H9 (cell line): ENCODE measurements around the gene ARHGAP26. TPM values are rescaled to one million over a fixed set of nuclear protein-coding genes. Genes with fewer than 3 reads are reported as not detected.
A peak's percentile ranks its signal among the peaks of the same experiment; 100 is the strongest.

Experiments
- DNase-seq: peaks from one replicate; pipeline ENCODE4 v3.0.0-alpha.2; 2017
- H2AFZ ChIP-seq: one replicate; pipeline ENCODE4 v1.6.1; 2013; ENCODE audit warnings: mild to moderate bottlenecking, low read length, control low read depth, moderate library complexity
- H2AK5ac ChIP-seq: 2 replicates; pipeline ENCODE4 v1.6.1; 2013; ENCODE audit warnings: low read length, control low read depth, mixed read lengths; ENCODE audit not compliant: insufficient read length
- H2BK120ac ChIP-seq: one replicate; pipeline ENCODE4 v1.6.1; 2013; ENCODE audit warnings: low read depth, mild to moderate bottlenecking, low read length, control low read depth, inconsistent platforms; ENCODE audit not compliant: poor library complexity, severe bottlenecking
- H2BK12ac ChIP-seq: 2 replicates; pipeline ENCODE4 v1.6.1; 2013; ENCODE audit warnings: low read length, control low read depth, mixed read lengths, low read depth; ENCODE audit not compliant: insufficient read length
- H2BK15ac ChIP-seq: 2 replicates; pipeline ENCODE4 v1.6.1; 2013; ENCODE audit warnings: low read depth, low read length, control low read depth
- H2BK20ac ChIP-seq: one replicate; pipeline ENCODE4 v1.6.1; 2013; ENCODE audit warnings: low read depth, mild to moderate bottlenecking, low read length, control low read depth, inconsistent platforms; ENCODE audit not compliant: poor library complexity, severe bottlenecking
- H2BK5ac ChIP-seq: 2 replicates; pipeline ENCODE4 v1.6.1; 2013; ENCODE audit warnings: low read length, control low read depth, mixed read lengths; ENCODE audit not compliant: insufficient read length
- H3K14ac ChIP-seq: 2 replicates; pipeline ENCODE4 v1.6.1; 2013; ENCODE audit warnings: low read length, control low read depth; ENCODE audit not compliant: insufficient read depth
- H3K18ac ChIP-seq: 2 replicates; pipeline ENCODE4 v1.6.1; 2013; ENCODE audit warnings: low read depth, mild to moderate bottlenecking, mixed read lengths, low read length, control low read depth; ENCODE audit not compliant: insufficient read length
- H3K23ac ChIP-seq: 2 replicates; pipeline ENCODE4 v1.6.1; 2013; ENCODE audit warnings: low read length, control low read depth, mixed read lengths, low read depth; ENCODE audit not compliant: insufficient read length
- H3K23me2 ChIP-seq: 2 replicates; pipeline ENCODE4 v1.6.1; 2013; ENCODE audit warnings: low read depth, mild to moderate bottlenecking, mixed read lengths, low read length, control low read depth; ENCODE audit not compliant: insufficient read length, poor library complexity, severe bottlenecking
- H3K27ac ChIP-seq: 2 replicates; pipeline ENCODE4 v1.5.1; 2013; ENCODE audit warnings: low read length, control low read depth, mixed read lengths, low read depth; ENCODE audit not compliant: insufficient read length
- H3K27me3 ChIP-seq: 2 replicates; pipeline ENCODE4 v1.6.1; 2013; ENCODE audit warnings: low read length, control low read depth, inconsistent platforms; ENCODE audit not compliant: insufficient read depth
- H3K4ac ChIP-seq: 2 replicates; pipeline ENCODE4 v1.6.1; 2013; ENCODE audit warnings: low read depth, mild to moderate bottlenecking, control low read depth, inconsistent platforms, low read length, moderate library complexity
- H3K4me1 ChIP-seq: 2 replicates; pipeline ENCODE4 v1.6.1; 2013; ENCODE audit warnings: low read length, control low read depth, inconsistent platforms; ENCODE audit not compliant: insufficient read depth
- H3K4me2 ChIP-seq: 2 replicates; pipeline ENCODE4 v1.6.1; 2013; ENCODE audit warnings: low read length, control low read depth, mixed read lengths; ENCODE audit not compliant: insufficient read length, insufficient read depth
- H3K56ac ChIP-seq: 2 replicates; pipeline ENCODE4 v1.6.1; 2013; ENCODE audit warnings: low read depth, mild to moderate bottlenecking, mixed read lengths, low read length, control low read depth; ENCODE audit not compliant: insufficient read length
- H3K79me1 ChIP-seq: 2 replicates; pipeline ENCODE4 v1.6.1; 2013; ENCODE audit warnings: low read depth, mild to moderate bottlenecking, moderate library complexity, low read length, control low read depth, inconsistent platforms; ENCODE audit not compliant: insufficient read depth, poor library complexity, severe bottlenecking
- H3K79me2 ChIP-seq: 2 replicates; pipeline ENCODE4 v1.6.1; 2013; ENCODE audit warnings: low read length, control low read depth, inconsistent platforms; ENCODE audit not compliant: insufficient read depth
- H3K9ac ChIP-seq: 2 replicates; pipeline ENCODE4 v1.6.1; 2013; ENCODE audit warnings: low read length, control low read depth, mixed read lengths; ENCODE audit not compliant: insufficient read length; ENCODE audit errors: extremely low read depth
- H3K9me3 ChIP-seq: one replicate; pipeline ENCODE4 v1.6.1; 2013; ENCODE audit warnings: low read depth, low read length, inconsistent platforms; ENCODE audit not compliant: control insufficient read depth
- H3T11ph ChIP-seq: one replicate; pipeline ENCODE4 v1.6.1; 2013; ENCODE audit warnings: mild to moderate bottlenecking, low read length, control low read depth, inconsistent platforms
- H4K20me1 ChIP-seq: one replicate; pipeline ENCODE4 v1.6.1; 2013; ENCODE audit not compliant: control insufficient read depth, insufficient read length, insufficient read depth
- H4K5ac ChIP-seq: 2 replicates; pipeline ENCODE4 v1.6.1; 2013; ENCODE audit warnings: low read depth, mild to moderate bottlenecking, mixed read lengths, low read length, control low read depth; ENCODE audit not compliant: insufficient read length
- H4K8ac ChIP-seq: replicated peaks from 2 replicates; pipeline ENCODE4 v1.6.1; 2013; ENCODE audit warnings: low read length, control low read depth, mixed read lengths, low read depth; ENCODE audit not compliant: insufficient read length
- H4K91ac ChIP-seq: 2 replicates; pipeline ENCODE4 v1.6.1; 2013; ENCODE audit warnings: low read depth, mild to moderate bottlenecking, moderate library complexity, mixed read lengths, low read length, control low read depth; ENCODE audit not compliant: insufficient read length
- H3K27ac Mint-ChIP-seq, 3 experiments: 2 replicates in 2 of 3; 3 replicates in 1 of 3; pipeline ENCODE4 v1.8.0; 2020 to 2021; ENCODE audit warnings: mixed read lengths in 3 of 3, mild to moderate bottlenecking in 1 of 3, moderate library complexity in 1 of 3
- H3K27me3 Mint-ChIP-seq: 2 replicates; pipeline ENCODE4 v1.8.0; 2021; ENCODE audit warnings: low read depth, mild to moderate bottlenecking, moderate library complexity, mixed read lengths
- H3K36me3 Mint-ChIP-seq, 3 experiments: 2 replicates in 2 of 3; 3 replicates in 1 of 3; pipeline ENCODE4 v1.8.0; 2020 to 2021; ENCODE audit warnings: low read depth in 3 of 3, mixed read lengths in 3 of 3; ENCODE audit not compliant: insufficient read depth in 1 of 3
- H3K4me1 Mint-ChIP-seq, 2 experiments: 2 replicates each; pipeline ENCODE4 v1.8.0; 2020; ENCODE audit warnings: mixed read lengths in 2 of 2
- H3K4me3 Mint-ChIP-seq, 2 experiments: 2 replicates in 1 of 2; 3 replicates in 1 of 2; pipeline ENCODE4 v1.8.0; 2020 to 2021; ENCODE audit warnings: mild to moderate bottlenecking in 2 of 2, mixed read lengths in 2 of 2, moderate library complexity in 1 of 2
- H3K9me3 Mint-ChIP-seq, 2 experiments: 2 replicates in 1 of 2; 3 replicates in 1 of 2; pipeline ENCODE4 v1.8.0; 2020; ENCODE audit warnings: mild to moderate bottlenecking in 2 of 2, mixed read lengths in 2 of 2, moderate library complexity in 1 of 2
- WGBS: extraction: QIAGEN DNeasy Blood & Tissue Kit; methylation state at CpG from one replicate; pipeline ENCODE4 v1.1.7; 2013; ENCODE audit warnings: missing lambda C conversion rate, low lambda C conversion rate, mixed read lengths; ENCODE audit not compliant: insufficient read length; ENCODE audit errors: extremely low coverage; 5-methylcytosine and 5-hydroxymethylcytosine counted together
- total RNA-seq: library from RNA; stranded (reverse); gene quantifications from 2 replicates; pipeline ENCODE4 v1.2.1, GENCODE V29; 2021
- TF ChIP-seq, protein P1 (sequence below): fragments of 200-600 bp; sonication (generic); conservative IDR thresholded peaks from 3 replicates; pipeline ENCODE4 v1.8.0; 2021; ENCODE audit warnings: antibody characterized with exemption, mild to moderate bottlenecking

The ARHGAP26 gene
- total RNA-seq, 1 experiment from 2014 or later = 13.8 TPM

DNA sequence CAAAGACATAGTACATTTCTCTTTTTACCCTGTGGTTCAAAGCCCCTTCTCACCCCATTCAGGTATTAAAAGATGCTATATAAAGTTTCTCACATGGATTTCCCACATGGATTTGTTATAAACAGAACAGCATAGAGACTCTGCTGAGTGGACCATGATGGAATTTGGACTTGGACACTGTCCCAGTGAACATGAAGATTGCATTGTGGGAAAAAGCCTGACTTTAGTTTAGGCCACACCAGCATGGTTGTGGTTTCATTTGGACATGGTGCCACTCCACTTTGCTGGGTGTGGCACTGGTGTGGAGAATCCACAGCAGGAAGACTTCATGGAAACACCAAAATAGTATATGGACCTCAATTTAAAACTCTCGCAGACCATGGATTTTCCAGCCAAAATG lies 124.6 kb downstream of the ARHGAP26 start:
- peaks cover 54 to 61% of the 10 kb centered on the region in 2 experiments for H3K4me1 Mint-ChIP-seq
- H2BK12ac ChIP-seq = no peak overlapping the region
- no peak overlapping the region for H3K9ac ChIP-seq
- H3K23me2 ChIP-seq = no peaks in the 10 kb centered on the region
- no peak overlapping the region for H3K18ac ChIP-seq
- no peak overlapping the region for H2BK120ac ChIP-seq
- H3K4me2 ChIP-seq = no peak overlapping the region
- no peak overlapping the region for H3K4me3 Mint-ChIP-seq
- H3T11ph ChIP-seq = no peak overlapping the region
- no peak overlapping the region for H3K4ac ChIP-seq
- WGBS = no CpG with 5 or more reads among the region's 1 CpG
- TF ChIP-seq, protein P1, sequence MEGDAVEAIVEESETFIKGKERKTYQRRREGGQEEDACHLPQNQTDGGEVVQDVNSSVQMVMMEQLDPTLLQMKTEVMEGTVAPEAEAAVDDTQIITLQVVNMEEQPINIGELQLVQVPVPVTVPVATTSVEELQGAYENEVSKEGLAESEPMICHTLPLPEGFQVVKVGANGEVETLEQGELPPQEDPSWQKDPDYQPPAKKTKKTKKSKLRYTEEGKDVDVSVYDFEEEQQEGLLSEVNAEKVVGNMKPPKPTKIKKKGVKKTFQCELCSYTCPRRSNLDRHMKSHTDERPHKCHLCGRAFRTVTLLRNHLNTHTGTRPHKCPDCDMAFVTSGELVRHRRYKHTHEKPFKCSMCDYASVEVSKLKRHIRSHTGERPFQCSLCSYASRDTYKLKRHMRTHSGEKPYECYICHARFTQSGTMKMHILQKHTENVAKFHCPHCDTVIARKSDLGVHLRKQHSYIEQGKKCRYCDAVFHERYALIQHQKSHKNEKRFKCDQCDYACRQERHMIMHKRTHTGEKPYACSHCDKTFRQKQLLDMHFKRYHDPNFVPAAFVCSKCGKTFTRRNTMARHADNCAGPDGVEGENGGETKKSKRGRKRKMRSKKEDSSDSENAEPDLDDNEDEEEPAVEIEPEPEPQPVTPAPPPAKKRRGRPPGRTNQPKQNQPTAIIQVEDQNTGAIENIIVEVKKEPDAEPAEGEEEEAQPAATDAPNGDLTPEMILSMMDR = no peak
- no peaks in the 10 kb centered on the region for H3K79me2 ChIP-seq
- H3K27ac ChIP-seq = no peak overlapping the region
- H3K27me3 Mint-ChIP-seq = no peaks in the 10 kb centered on the region
- peaks cover 10% of the 10 kb centered on the region for H3K4me1 ChIP-seq
- H3K14ac ChIP-seq = no peak overlapping the region
- no peak overlapping the region for H2BK5ac ChIP-seq
- H4K91ac ChIP-seq = no peak overlapping the region
- no peak overlapping the region for H4K5ac ChIP-seq
- H4K8ac ChIP-seq = no peak overlapping the region
- H3K56ac ChIP-seq = no peak overlapping the region
- H2AK5ac ChIP-seq = no peak overlapping the region
- no peak overlapping the region for H2AFZ ChIP-seq
- no peak overlapping the region for H2BK15ac ChIP-seq
- peaks cover 5 to 12% (median 8%) of the 10 kb centered on the region in 3 experiments; a peak in 6 of 7 replicates for H3K36me3 Mint-ChIP-seq
- H2BK20ac ChIP-seq = no peak overlapping the region
- no peak for DNase-seq
- H3K27me3 ChIP-seq = no peaks in the 10 kb centered on the region
- no peaks in the 10 kb centered on the region for H4K20me1 ChIP-seq
- H3K79me1 ChIP-seq = no peaks in the 10 kb centered on the region
- H3K23ac ChIP-seq = no peak overlapping the region
- H3K9me3 Mint-ChIP-seq = no peaks in the 10 kb centered on the region; a peak in 1 of 5 replicates
- H3K27ac Mint-ChIP-seq = peak overlapping the region in 1 of 3 experiments; percentile 98; a peak in 1 of 7 replicates
- no peaks in the 10 kb centered on the region for H3K9me3 ChIP-seq
